Karpas-422 (cell line): ENCODE measurements around the gene ARID3C. TPM values are rescaled to one million over a fixed set of nuclear protein-coding genes. Genes with fewer than 3 reads are reported as not detected.

ENCODE experiments used
- DNase-seq: peaks from one replicate; pipeline ENCODE4 v3.0.0-alpha.2; 2015
- H2AFZ ChIP-seq: fragments of 200-600 bp; sonication (generic); 2 replicates; pipeline ENCODE4 v1.6.1; 2014; ENCODE audit warnings: antibody characterized with exemption, low read length, mixed read lengths
- H3K27ac ChIP-seq: fragments of 200-600 bp; sonication (generic); 2 replicates; pipeline ENCODE4 v1.5.1; 2014; ENCODE audit warnings: mild to moderate bottlenecking, low read length, moderate library complexity
- H3K27me3 ChIP-seq: fragments of 200-600 bp; sonication (generic); 2 replicates; pipeline ENCODE4 v1.6.1; 2014; ENCODE audit warnings: low read length, mixed read lengths
- H3K36me3 ChIP-seq: fragments of 200-600 bp; sonication (generic); 2 replicates; pipeline ENCODE4 v1.6.1; 2014; ENCODE audit warnings: low read length, mixed read lengths; ENCODE audit not compliant: insufficient read depth
- H3K4me1 ChIP-seq: fragments of 200-600 bp; sonication (generic); 2 replicates; pipeline ENCODE4 v1.6.1; 2014; ENCODE audit warnings: mild to moderate bottlenecking, low read length, mixed read lengths
- H3K4me2 ChIP-seq: fragments of 200-600 bp; sonication (generic); 2 replicates; pipeline ENCODE4 v1.6.1; 2014; ENCODE audit warnings: low read length, low read depth, mild to moderate bottlenecking; ENCODE audit not compliant: poor library complexity, severe bottlenecking
- H3K4me3 ChIP-seq: fragments of 200-600 bp; sonication (generic); 2 replicates; pipeline ENCODE4 v1.5.1; 2014; ENCODE audit warnings: mild to moderate bottlenecking, antibody characterized with exemption, low read length, mixed read lengths
- H3K79me2 ChIP-seq: fragments of 200-600 bp; sonication (generic); 2 replicates; pipeline ENCODE4 v1.6.1; 2014; ENCODE audit warnings: mild to moderate bottlenecking, low read length, mixed read lengths
- H3K9ac ChIP-seq: fragments of 200-600 bp; sonication (generic); 2 replicates; pipeline ENCODE4 v1.6.0; 2014; ENCODE audit warnings: low read length
- H3K9me2 ChIP-seq: fragments of 200-600 bp; sonication (generic), shearing (Covaris generic); replicated peaks from 2 replicates; pipeline ENCODE4 v1.6.0; 2014; ENCODE audit warnings: mild to moderate bottlenecking, low read length, moderate library complexity; ENCODE audit not compliant: insufficient read depth
- H3K9me3 ChIP-seq: fragments of 300-700, 200-600 bp; sonication (generic); 2 replicates; pipeline ENCODE4 v1.6.1; 2014; ENCODE audit warnings: low read length, mixed read lengths
- H4K20me1 ChIP-seq: fragments of 200-600 bp; sonication (generic); 2 replicates; pipeline ENCODE4 v1.6.1; 2014; ENCODE audit warnings: mild to moderate bottlenecking, antibody characterized with exemption, low read length, low read depth; ENCODE audit not compliant: insufficient read depth
- total RNA-seq: library from RNA; depleted of rRNA; stranded (reverse); fragments of >200 nt; shearing (Covaris generic); gene quantifications from 2 replicates; pipeline ENCODE4 v1.2.3, GENCODE V29; 2014; ENCODE audit warnings: low replicate concordance

The ARID3C gene
- total RNA-seq, 1 experiment from 2014 or later, result 0.48 TPM

- no peak for DNase-seq
- no peaks in the 10 kb centered on the region for H3K36me3 ChIP-seq
- no peaks in the 10 kb centered on the region for H3K9me3 ChIP-seq
- H2AFZ ChIP-seq, result no peak overlapping the region
- H3K4me3 ChIP-seq, result no peak overlapping the region
- no peaks in the 10 kb centered on the region for H3K4me1 ChIP-seq
- H3K79me2 ChIP-seq, result no peaks in the 10 kb centered on the region
- no peak overlapping the region for H3K4me2 ChIP-seq
- H4K20me1 ChIP-seq, result no peaks in the 10 kb centered on the region
- no peak overlapping the region for H3K9ac ChIP-seq
- H3K27me3 ChIP-seq, result no peaks in the 10 kb centered on the region
- no peaks in the 10 kb centered on the region for H3K9me2 ChIP-seq
- no peak overlapping the region for H3K27ac ChIP-seq
These were observed 25.6 kb upstream of the ARID3C start for GRCh38 chr9:34654323-34655051.

GRCh38 chr9:34653151-34654072 is 24.5 kb upstream of the ARID3C start:
- Histone ChIP-seq H3K9ac (no peak overlapping the region), H2AFZ (no peak overlapping the region), H3K9me2 (no peaks in the 10 kb centered on the region), H3K4me3 (no peak overlapping the region), H3K27ac (no peak overlapping the region), H3K79me2 (no peaks in the 10 kb centered on the region), H3K9me3 (no peaks in the 10 kb centered on the region), H3K4me2 (no peak overlapping the region), H3K4me1 (no peaks in the 10 kb centered on the region), H4K20me1 (no peaks in the 10 kb centered on the region), H3K36me3 (peaks cover 5% of the 10 kb centered on the region; the same call in 1 of the 2 replicates), H3K27me3 (no peaks in the 10 kb centered on the region)
- DNase-seq, result no peak

GRCh38 chr9:34652602-34653000 is 23.7 kb upstream of the ARID3C start:
- Histone ChIP-seq H3K4me3 (no peak overlapping the region), H3K9ac (no peak overlapping the region), H2AFZ (no peak overlapping the region), H4K20me1 (no peaks in the 10 kb centered on the region; the same call in 1 of the 2 replicates), H3K4me2 (no peak overlapping the region), H3K27me3 (no peaks in the 10 kb centered on the region), H3K4me1 (peaks cover 5% of the 10 kb centered on the region), H3K9me3 (no peaks in the 10 kb centered on the region), H3K36me3 (peaks cover 5% of the 10 kb centered on the region; the same call in 1 of the 2 replicates), H3K9me2 (no peaks in the 10 kb centered on the region), H3K79me2 (peaks cover 6% of the 10 kb centered on the region), H3K27ac (no peak overlapping the region)
- DNase-seq, result no peak

- Histone ChIP-seq H2AFZ (no peak within 1 kb of the TSS), H3K9me3 (no peaks in the 10 kb centered on the region), H3K4me1 (peaks cover 10% of the 10 kb centered on the region), H3K9ac (no peak within 1 kb of the TSS), H3K36me3 (peaks cover 5% of the 10 kb centered on the region; the same call in 1 of the 2 replicates), H4K20me1 (no peaks in the 10 kb centered on the region; the same call in 1 of the 2 replicates), H3K9me2 (no peaks in the 10 kb centered on the region), H3K27me3 (no peaks in the 10 kb centered on the region), H3K4me3 (no peak within 1 kb of the TSS), H3K27ac (no peak within 1 kb of the TSS), H3K4me2 (no peak within 1 kb of the TSS), H3K79me2 (peaks cover 11% of the 10 kb centered on the region)
- DNase-seq, result no peak
These were observed 23.2 kb upstream of the ARID3C start, which contains the start of gene IL11RA for GRCh38 chr9:34651876-34652601. IL11RA (plus strand) TSS chr9:34652185; CDS start chr9:34655218, 3,033 bp downstream.

GRCh38 chr9:34651321-34651720 is 22.5 kb upstream of the ARID3C start:
- Histone ChIP-seq H3K36me3 (peaks cover 5% of the 10 kb centered on the region; the same call in 1 of the 2 replicates), H3K4me2 (no peak overlapping the region), H3K9me3 (no peaks in the 10 kb centered on the region), H3K27me3 (no peaks in the 10 kb centered on the region), H2AFZ (no peak overlapping the region), H4K20me1 (no peaks in the 10 kb centered on the region; the same call in 1 of the 2 replicates), H3K27ac (no peak overlapping the region), H3K9me2 (no peaks in the 10 kb centered on the region), H3K4me3 (no peak overlapping the region), H3K9ac (no peak overlapping the region), H3K4me1 (peaks cover 11% of the 10 kb centered on the region), H3K79me2 (peaks cover 12% of the 10 kb centered on the region)
- no peak for DNase-seq

- DNase-seq, result no peak
- Histone ChIP-seq H3K9me3 (no peaks in the 10 kb centered on the region), H3K4me2 (no peak overlapping the region), H3K36me3 (peaks cover 5% of the 10 kb centered on the region; the same call in 1 of the 2 replicates), H3K4me1 (peaks cover 15% of the 10 kb centered on the region), H3K9me2 (no peaks in the 10 kb centered on the region), H3K9ac (no peak overlapping the region), H2AFZ (no peak overlapping the region), H3K27ac (no peak overlapping the region), H3K79me2 (peaks cover 12% of the 10 kb centered on the region), H3K4me3 (no peak overlapping the region), H4K20me1 (no peaks in the 10 kb centered on the region; the same call in 1 of the 2 replicates), H3K27me3 (no peaks in the 10 kb centered on the region)
These were observed 21.9 kb upstream of the ARID3C start for GRCh38 chr9:34650816-34651215.

- Histone ChIP-seq H3K9ac (no peak overlapping the region), H2AFZ (no peak overlapping the region), H4K20me1 (no peaks in the 10 kb centered on the region; the same call in 1 of the 2 replicates), H3K4me1 (peaks cover 15% of the 10 kb centered on the region), H3K36me3 (peaks cover 5% of the 10 kb centered on the region; the same call in 1 of the 2 replicates), H3K27ac (no peak overlapping the region), H3K4me3 (no peak overlapping the region), H3K27me3 (no peaks in the 10 kb centered on the region), H3K9me2 (no peaks in the 10 kb centered on the region), H3K79me2 (peaks cover 12% of the 10 kb centered on the region), H3K9me3 (no peaks in the 10 kb centered on the region), H3K4me2 (no peak overlapping the region)
- no peak for DNase-seq
These were observed 19.8 kb upstream of the ARID3C start for GRCh38 chr9:34648673-34649072.
